GM12878 (cell line): ENCODE measurements around the gene PLEKHF1. TPM values are rescaled to one million over a fixed set of nuclear protein-coding genes. Genes with fewer than 3 reads are reported as not detected.

Experiments used
- ATAC-seq: fragments of 200-7000 bp; cut with Tn5 transposase; 3 replicates; pipeline ENCODE4 v1.9.1; 2020; ENCODE audit warnings: mild to moderate bottlenecking, moderate library complexity
- BruUV-seq: library from RNA; stranded (reverse); fragments of 400-500 nt; replicated peaks from 2 replicates; lab custom pipeline; 2021; lab: Mats Ljungman, UMichigan
- CTCF ChIA-PET: fragments of 300-600 bp; sonication (Branson Sonifier 250); formaldehyde crosslinking; extraction: SDS; loops from one replicate; lab custom pipeline; 2021; ENCODE audit warnings: inconsistent platforms; lab: Yijun Ruan, JAX
- POLR2A ChIA-PET: fragments of 350-600 bp; formaldehyde crosslinking; extraction: SDS; loops from one replicate; lab custom pipeline; 2021; ENCODE audit warnings: inconsistent platforms; lab: Charles Lee
- RAD21 ChIA-PET: fragments of 300-600 bp; sonication (Branson Sonifier 250); formaldehyde crosslinking; loops from one replicate; lab custom pipeline; 2023; ENCODE audit warnings: antibody characterized with exemption; ENCODE audit not compliant: unreplicated experiment; lab: Charles Lee
- SMC1A ChIA-PET: fragments of 300-600 bp; sonication (Branson Sonifier 250); formaldehyde crosslinking; loops from one replicate; lab custom pipeline; 2023; ENCODE audit not compliant: unreplicated experiment, uncharacterized antibody; lab: Charles Lee
- DNase-seq: peaks from one replicate; pipeline ENCODE4 v3.0.0-alpha.2; 2011; ENCODE audit warnings: low read depth, low spot score
- FAIRE-seq: peaks from 3 replicates; lab custom pipeline; 2011; peaks lifted over from hg19 to GRCh38; lab: Jason Lieb, UNC
- H2AFZ ChIP-seq: 2 replicates; pipeline ENCODE4 v1.6.0; 2011; ENCODE audit warnings: low read depth, low read length, control low read depth; ENCODE audit not compliant: control insufficient read depth
- H3K27ac ChIP-seq: 2 replicates; pipeline ENCODE4 v1.5.1; 2011; ENCODE audit warnings: control low read depth; ENCODE audit not compliant: control insufficient read depth, insufficient read depth
- H3K27me3 ChIP-seq, 2 experiments: replicated peaks in 1 of 2; 2 replicates each; pipeline versions ENCODE4 v1.6.0 to v1.6.1; 2011; ENCODE audit warnings: low read length in 1 of 2; ENCODE audit not compliant: control insufficient read depth in 2 of 2, insufficient read depth in 2 of 2
- H3K36me3 ChIP-seq, 2 experiments: 2 replicates each; pipeline ENCODE4 v1.5.1; 2011; ENCODE audit warnings: low read length in 1 of 2; ENCODE audit not compliant: control insufficient read depth in 2 of 2, insufficient read depth in 2 of 2
- H3K4me1 ChIP-seq: 2 replicates; pipeline ENCODE4 v1.6.1; 2011; ENCODE audit warnings: mild to moderate bottlenecking, low read length, moderate library complexity, mixed read lengths; ENCODE audit not compliant: control insufficient read depth, insufficient read depth
- H3K4me2 ChIP-seq: 2 replicates; pipeline ENCODE4 v1.6.0; 2011; ENCODE audit warnings: control low read depth; ENCODE audit not compliant: control insufficient read depth, insufficient read depth
- H3K4me3 ChIP-seq: fragments of 200-600 bp; sonication (generic); 2 replicates; pipeline ENCODE4 v1.5.1; 2016
- H3K79me2 ChIP-seq: 2 replicates; pipeline ENCODE4 v1.6.0; 2011; ENCODE audit warnings: low read length; ENCODE audit not compliant: control insufficient read depth, insufficient read depth
- H3K9ac ChIP-seq: 2 replicates; pipeline ENCODE4 v1.8.0; 2011; ENCODE audit warnings: low read length, control low read depth, mixed read lengths; ENCODE audit not compliant: control insufficient read depth, insufficient read depth
- H3K9me3 ChIP-seq: replicated peaks from 3 replicates; pipeline ENCODE4 v1.5.1; 2011; ENCODE audit warnings: mild to moderate bottlenecking, low read length; ENCODE audit not compliant: control insufficient read depth, insufficient read depth
- H4K20me1 ChIP-seq: 2 replicates; pipeline ENCODE4 v1.6.0; 2011; ENCODE audit not compliant: control insufficient read depth, insufficient read depth
- HDAC2 ChIP-seq: fragments of 200-600 bp; sonication (generic); IDR thresholded peaks from 2 replicates; pipeline ENCODE4 v1.6.1; 2017
- MYB ChIP-seq: fragments of 150-350 bp; IDR thresholded peaks from 2 replicates; pipeline ENCODE4 v1.6.1; 2014; ENCODE audit warnings: mild to moderate bottlenecking, low read depth, low read length, borderline replicate concordance
- NR2F1 ChIP-seq: fragments of 450-650 bp; conservative IDR thresholded peaks from 2 replicates; pipeline ENCODE4 v1.6.1; 2017; ENCODE audit warnings: mild to moderate bottlenecking
- PAX5 ChIP-seq: IDR thresholded peaks from 2 replicates; pipeline ENCODE4 v1.6.1; 2011; ENCODE audit warnings: low read depth, low read length, borderline replicate concordance
- ZNF24 ChIP-seq: fragments of 450-650 bp; IDR thresholded peaks from 2 replicates; pipeline ENCODE4 v1.6.1; 2017; ENCODE audit warnings: antibody characterized with exemption, mild to moderate bottlenecking
- WGBS: methylation state at CpG from one replicate; pipeline ENCODE4 v1.1.6; 2016; ENCODE audit warnings: low lambda C conversion rate; ENCODE audit not compliant: insufficient replicate concordance, insufficient coverage; ENCODE audit errors: missing lambda C conversion rate; 5-methylcytosine and 5-hydroxymethylcytosine counted together
- in situ Hi-C: fragments of 300-500 bp; cut with MboI; formaldehyde crosslinking; loops from 9 replicates; pipeline ENCODE4 v1.14.3; 2018; ENCODE audit warnings: mixed read lengths
- intact Hi-C: fragments of 100-400 bp; cut with micrococcal nuclease; formaldehyde crosslinking; loops from one replicate; pipeline ENCODE4 v1.14.2; 2022; ENCODE audit not compliant: unreplicated experiment
- polyA plus RNA-seq, 11 experiments: library from polyadenylated mRNA; depleted of rRNA in 4 of 11; unstranded in 6 of 11; stranded (reverse) in 5 of 11; fragments of >200 nt; fragmentation: Nextera tagmentation in 4 of 11; fragmentation: Illumina TruSeq in 1 of 11; extraction: Ambion mirVana in 4 of 11; extraction: Trizol in 1 of 11; gene quantifications; 1 replicate in 1 of 11; 2 replicates in 10 of 11; pipeline versions ENCODE4 v1.2.1 to v1.2.3, GENCODE V29; 2011 to 2016; ENCODE audit warnings: inconsistent platforms in 2 of 11, missing spikeins in 2 of 11, low read depth in 1 of 11
- total RNA-seq, 4 experiments: library from RNA; depleted of rRNA in 3 of 4; stranded (reverse); fragments of >200 nt in 3 of 4; fragmentation: Illumina TruSeq in 1 of 4; extraction: Trizol in 1 of 4; gene quantifications; 2 replicates each; pipeline versions ENCODE4 v1.2.1 to v1.2.3, GENCODE V29; 2013 to 2021
- TF ChIP-seq, protein P1 (sequence below): fragments of 450-650 bp; IDR thresholded peaks from 2 replicates; pipeline ENCODE4 v1.6.1; 2018; ENCODE audit warnings: borderline replicate concordance, mild to moderate bottlenecking; ENCODE audit not compliant: partially characterized antibody

PLEKHF1 gene
- total and polyA plus RNA-seq, 10 of the 15 experiments (the other 5 are each of a cell fraction or from before 2014, with no cell fraction given) = 0.10 to 20.3 (median 15.3) TPM

DNA sequence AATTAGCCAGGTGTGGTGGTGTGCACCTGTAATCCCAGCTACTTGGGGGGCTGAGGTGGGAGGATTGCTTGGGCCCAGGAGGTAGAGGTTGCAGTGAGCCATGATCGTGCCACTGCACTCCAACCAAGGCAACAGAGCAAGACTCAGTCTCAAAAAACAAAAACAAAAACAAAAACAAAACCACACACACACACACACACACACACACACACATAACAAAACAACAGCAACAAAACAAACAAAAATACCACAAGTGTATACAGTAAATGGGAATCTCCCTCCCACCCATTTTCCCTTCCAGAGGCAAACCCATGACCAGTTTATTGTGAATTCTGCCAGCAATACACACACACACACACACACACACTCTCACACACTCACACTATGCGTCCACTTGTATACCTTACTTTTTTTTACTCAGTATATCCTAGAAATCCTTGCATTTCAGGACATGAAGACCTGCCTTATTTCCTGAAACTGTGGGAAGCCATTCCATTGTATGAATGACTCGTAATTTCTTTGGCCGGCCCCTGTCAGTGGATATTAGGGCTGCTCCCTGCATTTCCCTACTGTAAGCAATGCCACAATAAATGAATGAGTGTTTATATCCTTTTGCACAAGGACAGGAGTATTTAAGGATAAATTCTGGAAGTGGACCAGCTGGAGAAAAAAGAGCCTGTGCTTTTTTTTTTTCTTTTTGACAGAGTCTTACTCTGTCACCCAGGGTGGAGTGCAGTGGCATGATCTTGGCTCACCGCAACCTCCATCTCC lies 6.9 kb upstream of the PLEKHF1 start:
- CTCF ChIA-PET = interaction anchor here (0.6 kb wide), 1 partner anchor 32 kb away, joined by 3 read pairs; no protein-coding TSS in a partner anchor
- RAD21 ChIA-PET = no interaction called here
- in situ Hi-C loops = no loop called here

More for the DNA sequence above, 6.9 kb upstream of the PLEKHF1 start:
- Histone ChIP-seq H3K4me3 (no peak overlapping the region), H3K4me2 (no peak overlapping the region), H2AFZ (no peak overlapping the region), H3K27ac (no peak overlapping the region)
- ChIA-PET POLR2A (no interaction called here), SMC1A (interaction anchor here (1.5 kb wide), 1 partner anchor 48 kb away, joined by 3 read pairs; no protein-coding TSS in a partner anchor)
- TF ChIP-seq MYB (no peak), PAX5 (no peak), NR2F1 (no peak), HDAC2 (no peak), ZNF24 (no peak)
- TF ChIP-seq, protein P1, sequence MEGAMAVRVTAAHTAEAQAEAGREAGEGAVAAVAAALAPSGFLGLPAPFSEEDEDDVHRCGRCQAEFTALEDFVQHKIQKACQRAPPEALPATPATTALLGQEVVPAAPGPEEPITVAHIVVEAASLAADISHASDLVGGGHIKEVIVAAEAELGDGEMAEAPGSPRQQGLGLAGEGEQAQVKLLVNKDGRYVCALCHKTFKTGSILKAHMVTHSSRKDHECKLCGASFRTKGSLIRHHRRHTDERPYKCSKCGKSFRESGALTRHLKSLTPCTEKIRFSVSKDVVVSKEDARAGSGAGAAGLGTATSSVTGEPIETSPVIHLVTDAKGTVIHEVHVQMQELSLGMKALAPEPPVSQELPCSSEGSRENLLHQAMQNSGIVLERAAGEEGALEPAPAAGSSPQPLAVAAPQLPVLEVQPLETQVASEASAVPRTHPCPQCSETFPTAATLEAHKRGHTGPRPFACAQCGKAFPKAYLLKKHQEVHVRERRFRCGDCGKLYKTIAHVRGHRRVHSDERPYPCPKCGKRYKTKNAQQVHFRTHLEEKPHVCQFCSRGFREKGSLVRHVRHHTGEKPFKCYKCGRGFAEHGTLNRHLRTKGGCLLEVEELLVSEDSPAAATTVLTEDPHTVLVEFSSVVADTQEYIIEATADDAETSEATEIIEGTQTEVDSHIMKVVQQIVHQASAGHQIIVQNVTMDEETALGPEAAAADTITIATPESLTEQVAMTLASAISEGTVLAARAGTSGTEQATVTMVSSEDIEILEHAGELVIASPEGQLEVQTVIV = no peak
- TF ChIP-seq, all 136 proteins: peak for 0
- BruUV-seq = no TSS peak
- no peak overlapping the region for H3K9ac ChIP-seq
- 76% methylated on average over 5 of the region's 5 CpGs for WGBS
- intact Hi-C loops = no loop called here
- no peaks in the 10 kb centered on the region for H3K36me3 ChIP-seq
- FAIRE-seq = no peak
- H3K27me3 ChIP-seq = no peaks in the 10 kb centered on the region
- no peak for DNase-seq
- H3K4me1 ChIP-seq = no peaks in the 10 kb centered on the region
- no peak for ATAC-seq
- no peaks in the 10 kb centered on the region for H3K79me2 ChIP-seq
- no peaks in the 10 kb centered on the region for H3K9me3 ChIP-seq
- H4K20me1 ChIP-seq = no peaks in the 10 kb centered on the region
